B cell (primary cell): Measurements from ENCODE around the gene SERPINE2. TPM values are rescaled to one million over a fixed set of nuclear protein-coding genes. Genes with fewer than 3 reads are reported as not detected.

Experiments used
- ATAC-seq: fragments of 200-7000 bp; cut with Tn5 transposase; one replicate; pipeline ENCODE4 v1.10.0; 2021; ENCODE audit warnings: low read depth, mild to moderate bottlenecking, moderate number of reproducible peaks, moderate library complexity
- CTCF ChIA-PET: fragments of 350-600 bp; sonication (Branson Sonifier 250); formaldehyde crosslinking; loops from one replicate; lab custom pipeline; 2021; ENCODE audit warnings: antibody characterized with exemption, inconsistent platforms; lab: Charles Lee
- POLR2A ChIA-PET: fragments of 350-600 bp; sonication (Branson Sonifier 250); formaldehyde crosslinking; loops from one replicate; lab custom pipeline; 2021; ENCODE audit warnings: antibody characterized with exemption; lab: Charles Lee
- DNase-seq: peaks from one replicate; pipeline ENCODE4 v3.0.0; 2013
- H2AFZ ChIP-seq: 2 replicates; pipeline ENCODE4 v1.6.1; 2012; ENCODE audit warnings: mild to moderate bottlenecking, low read depth, low read length; ENCODE audit not compliant: insufficient read depth, poor library complexity, severe bottlenecking
- H3K27ac ChIP-seq, 2 donors: 1 replicate in 1 of 2; 2 replicates in 1 of 2; pipeline ENCODE4 v1.5.1; 2012 to 2013; ENCODE audit warnings: low read length in 2 of 2, mild to moderate bottlenecking in 2 of 2, moderate library complexity in 1 of 2
- H3K27me3 ChIP-seq, 4 experiments: fragments of 200-600 bp in 1 of 4; sonication (generic) in 1 of 4; replicated peaks in 1 of 4; 1 replicate in 2 of 4; 2 replicates in 2 of 4; pipeline versions ENCODE4 v1.6.1 to v1.7.0; 2013 to 2016; ENCODE audit warnings: low read length in 3 of 4, mild to moderate bottlenecking in 2 of 4, mixed read lengths in 1 of 4, moderate library complexity in 1 of 4; ENCODE audit not compliant: insufficient read depth in 4 of 4, control insufficient read depth in 3 of 4; ENCODE audit errors: control extremely low read depth in 1 of 4
- H3K36me3 ChIP-seq, 2 experiments: replicated peaks in 1 of 2; 1 replicate in 1 of 2; 2 replicates in 1 of 2; pipeline versions ENCODE4 v1.6.1 to v1.7.1; 2013; ENCODE audit warnings: low read length in 1 of 2; ENCODE audit not compliant: insufficient read depth in 2 of 2, control insufficient read depth in 1 of 2; ENCODE audit errors: control extremely low read depth in 1 of 2, extremely low read depth in 1 of 2
- H3K4me1 ChIP-seq, 2 donors: fragments of 200-600 bp in 1 of 2; sonication (generic) in 1 of 2; 1 replicate in 1 of 2; 2 replicates in 1 of 2; pipeline versions ENCODE4 v1.5.1 to v1.6.1; 2013 to 2017; ENCODE audit warnings: low read length in 2 of 2; ENCODE audit not compliant: control insufficient read depth in 2 of 2, insufficient read depth in 2 of 2
- H3K4me2 ChIP-seq: replicated peaks from 2 replicates; pipeline ENCODE3; 2012; ENCODE audit warnings: mild to moderate bottlenecking, low read depth, low read length; ENCODE audit not compliant: poor library complexity, severe bottlenecking
- H3K4me3 ChIP-seq, 5 experiments: fragments of 200-600 bp in 1 of 5; sonication (generic) in 1 of 5; 1 replicate in 3 of 5; 2 replicates in 2 of 5; pipeline versions ENCODE4 v1.5.1 to v1.7.0; 2011 to 2016; ENCODE audit warnings: low read length in 4 of 5, mild to moderate bottlenecking in 4 of 5, low read depth in 2 of 5, control low read depth in 1 of 5, moderate library complexity in 1 of 5; ENCODE audit not compliant: insufficient read depth in 1 of 5; ENCODE audit errors: control extremely low read depth in 1 of 5, extremely low read depth in 1 of 5
- H3K79me2 ChIP-seq: fragments of 200-600 bp; sonication (generic); one replicate; pipeline ENCODE4 v1.6.0; 2016; ENCODE audit warnings: low read length; ENCODE audit not compliant: control insufficient read depth, insufficient read depth
- H3K9ac ChIP-seq: fragments of 200-600 bp; sonication (generic); 2 replicates; pipeline ENCODE4 v1.6.1; 2017; ENCODE audit warnings: mild to moderate bottlenecking, low read length, moderate library complexity
- H3K9me3 ChIP-seq, 3 donors: one replicate each; pipeline versions ENCODE4 v1.6.1 to v1.7.1; 2013; ENCODE audit warnings: low read length in 2 of 3; ENCODE audit not compliant: control insufficient read depth in 2 of 3, insufficient read depth in 1 of 3; ENCODE audit errors: control extremely low read depth in 1 of 3
- H4K20me1 ChIP-seq: 2 replicates; pipeline ENCODE4 v1.6.0; 2012; ENCODE audit warnings: mild to moderate bottlenecking, low read length; ENCODE audit not compliant: insufficient read depth, control insufficient read depth, poor library complexity, severe bottlenecking
- H3K27ac Mint-ChIP-seq: one replicate; pipeline ENCODE4 v1.8.0; 2021; ENCODE audit warnings: mixed read lengths
- H3K27me3 Mint-ChIP-seq: one replicate; pipeline ENCODE4 v1.8.0; 2021; ENCODE audit warnings: mixed read lengths
- H3K4me1 Mint-ChIP-seq: one replicate; pipeline ENCODE4 v1.8.0; 2021; ENCODE audit warnings: mixed read lengths
- H3K4me3 Mint-ChIP-seq: one replicate; pipeline ENCODE4 v1.8.0; 2021; ENCODE audit warnings: mixed read lengths
- H3K9me3 Mint-ChIP-seq: one replicate; pipeline ENCODE4 v1.8.0; 2022; ENCODE audit warnings: mixed read lengths; ENCODE audit not compliant: insufficient read depth
- CTCF ChIP-seq: fragments of 200-600 bp; IDR thresholded peaks from one replicate; pipeline ENCODE4 v1.8.0; 2022; ENCODE audit warnings: antibody characterized with exemption, mild to moderate bottlenecking
- EZH2 ChIP-seq: IDR thresholded peaks from 2 replicates; pipeline ENCODE4 v1.6.1; 2012; ENCODE audit warnings: borderline replicate concordance, low read depth, mild to moderate bottlenecking, moderate library complexity, low read length; ENCODE audit not compliant: insufficient read depth, poor library complexity, severe bottlenecking
- WGBS: methylation state at CpG from one replicate; pipeline ENCODE4 v1.1.5; 2013; ENCODE audit warnings: missing lambda C conversion rate; ENCODE audit not compliant: insufficient coverage; 5-methylcytosine and 5-hydroxymethylcytosine counted together
- intact Hi-C: fragments of 100-400 bp; cut with micrococcal nuclease; formaldehyde crosslinking; loops from one replicate; pipeline ENCODE4 v1.10.0; 2022
- polyA plus RNA-seq: library from polyadenylated mRNA; depleted of rRNA; stranded (reverse); fragments of >200 nt; gene quantifications from 2 replicates; pipeline ENCODE4 v1.2.3, GENCODE V29; 2012
- total RNA-seq, 2 donors: library from RNA; stranded (reverse); fragments of 120-200 nt in 1 of 2; gene quantifications; 1 replicate in 1 of 2; 2 replicates in 1 of 2; pipeline versions ENCODE4 v1.2.3 to v1.2.4, GENCODE V29; 2013 to 2022

Gene SERPINE2
- total and polyA plus RNA-seq, 2 donors (not counting 1 experiment from before 2014, with no cell fraction given) = 0.45 to 1.8 TPM

- ATAC-seq = no peak
- H3K4me3 ChIP-seq = no peak overlapping the region
- H3K4me3 Mint-ChIP-seq = no peak overlapping the region
- WGBS = 88% methylated on average over 2 of the region's 5 CpGs
- CTCF ChIA-PET = interaction anchor here (1.0 to 7.6 kb wide), 7 partner anchors 9 to 290 kb away, joined by 3 to 307 read pairs (median 28); no protein-coding TSS in a partner anchor
- H3K4me1 ChIP-seq = no peaks in the 10 kb centered on the region
- no peaks in the 10 kb centered on the region for H3K36me3 ChIP-seq
- H3K79me2 ChIP-seq = no peaks in the 10 kb centered on the region
- no peak overlapping the region for H3K27ac Mint-ChIP-seq
- H4K20me1 ChIP-seq = no peaks in the 10 kb centered on the region
- no peaks in the 10 kb centered on the region for H3K27me3 Mint-ChIP-seq
- POLR2A ChIA-PET = no interaction called here
- TF ChIP-seq EZH2 = no peak
- TF ChIP-seq CTCF = no peak
- H3K9me3 Mint-ChIP-seq = no peaks in the 10 kb centered on the region
- H3K27me3 ChIP-seq = no peaks in the 10 kb centered on the region
- DNase-seq = no peak
- no peak overlapping the region for H3K27ac ChIP-seq
- H3K4me2 ChIP-seq = no peak overlapping the region
- no peak overlapping the region for H3K9ac ChIP-seq
- no peaks in the 10 kb centered on the region for H3K4me1 Mint-ChIP-seq
- no peak overlapping the region for H2AFZ ChIP-seq
- intact Hi-C loops = no loop called here
- no peaks in the 10 kb centered on the region for H3K9me3 ChIP-seq
Measured at GRCh38 chr2:223995569-223995968, 43.5 kb downstream of the SERPINE2 start.

GRCh38 chr2:223994562-223995162 lies 44.4 kb downstream of the SERPINE2 start:
- Histone ChIP-seq H4K20me1 (no peaks in the 10 kb centered on the region), H3K4me1 (no peaks in the 10 kb centered on the region), H3K9me3 (no peaks in the 10 kb centered on the region), H3K27me3 (no peaks in the 10 kb centered on the region), H3K79me2 (no peaks in the 10 kb centered on the region), H3K27ac (no peak overlapping the region), H3K9ac (no peak overlapping the region), H2AFZ (no peak overlapping the region), H3K4me2 (no peak overlapping the region), H3K4me3 (no peak overlapping the region), H3K36me3 (no peaks in the 10 kb centered on the region)
- ATAC-seq (no peak), DNase-seq (no peak)
- intact Hi-C loops = no loop called here
- TF ChIP-seq CTCF (no peak), EZH2 (no peak)
- Mint-ChIP-seq H3K4me1 (no peaks in the 10 kb centered on the region), H3K27ac (no peak overlapping the region), H3K27me3 (no peaks in the 10 kb centered on the region), H3K4me3 (no peak overlapping the region), H3K9me3 (no peaks in the 10 kb centered on the region)
- POLR2A ChIA-PET = no interaction called here
- 89% methylated on average over 3 of the region's 4 CpGs for WGBS
- CTCF ChIA-PET = interaction anchor here (0.7 to 7.6 kb wide), 19 partner anchors 10 to 1665 kb away, joined by 3 to 307 read pairs (median 5); partner anchors contain the start of gene SERPINE2
